HT1080 (cell line): ENCODE measurements around the gene ANXA9. TPM values are rescaled to one million over a fixed set of nuclear protein-coding genes. Genes with fewer than 3 reads are reported as not detected.

Experiments
- DNase-seq: peaks from one replicate; pipeline ENCODE4 v3.0.0-alpha.2; 2015; ENCODE audit warnings: low read depth
- total RNA-seq: library from RNA; depleted of rRNA; stranded (reverse); fragments of >200 nt; shearing (Covaris generic); gene quantifications from 2 replicates; pipeline ENCODE4 v1.2.3, GENCODE V29; 2014

ANXA9 gene
- total RNA-seq, 1 experiment from 2014 or later = 0.55 TPM

DNA sequence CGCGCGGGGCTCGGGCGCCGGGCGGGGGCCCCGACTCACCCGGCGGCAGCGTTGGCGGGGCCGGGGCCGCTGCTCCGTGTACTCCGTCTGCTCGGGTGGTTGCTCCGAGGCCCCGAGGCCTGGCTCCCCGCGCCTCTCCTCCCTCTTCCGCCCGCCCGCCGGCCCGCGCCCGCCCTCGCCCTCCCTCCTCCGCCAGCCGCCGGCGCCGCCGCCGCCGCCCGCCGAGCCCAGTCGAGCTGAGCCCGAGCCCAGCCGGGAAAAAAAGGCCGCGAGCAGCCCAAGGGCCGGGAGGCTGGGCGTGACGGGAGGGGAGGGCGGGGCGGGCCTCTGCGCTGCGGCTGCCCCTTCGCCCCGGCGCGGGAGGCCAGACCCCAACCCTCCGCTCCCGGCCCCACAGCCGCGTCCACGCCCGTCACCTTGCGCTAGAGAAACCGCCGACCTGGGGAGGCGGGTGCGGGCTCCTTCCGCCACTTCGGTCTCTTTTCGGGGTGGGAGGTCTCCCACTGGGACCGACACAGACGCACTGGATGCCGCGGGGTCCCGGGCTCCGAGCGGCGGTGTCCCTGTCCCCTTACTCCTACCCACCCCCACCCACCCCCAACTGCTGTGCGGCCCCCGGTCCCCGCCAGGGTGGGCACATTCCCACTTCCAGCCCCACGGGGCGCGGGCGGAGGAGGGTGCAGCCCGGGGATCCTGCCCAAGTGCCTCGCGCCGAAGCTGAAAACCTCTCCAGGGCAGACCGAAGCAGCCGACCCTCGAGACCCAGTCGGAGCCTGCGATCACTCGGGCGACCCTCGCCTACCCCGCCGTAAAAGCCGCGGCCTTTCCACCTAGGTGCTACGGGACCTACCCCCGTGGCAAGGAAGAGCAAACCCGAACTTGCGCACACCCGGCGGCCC is 7.3 kb upstream of the ANXA9 start, which contains the start of gene CERS2:
TSS of gene CERS2 (minus strand) at position 256 of the 899 bp plus-strand sequence. CDS start 5,745 bp downstream, outside the sequence.
- peak; percentile 36 for DNase-seq

DNA sequence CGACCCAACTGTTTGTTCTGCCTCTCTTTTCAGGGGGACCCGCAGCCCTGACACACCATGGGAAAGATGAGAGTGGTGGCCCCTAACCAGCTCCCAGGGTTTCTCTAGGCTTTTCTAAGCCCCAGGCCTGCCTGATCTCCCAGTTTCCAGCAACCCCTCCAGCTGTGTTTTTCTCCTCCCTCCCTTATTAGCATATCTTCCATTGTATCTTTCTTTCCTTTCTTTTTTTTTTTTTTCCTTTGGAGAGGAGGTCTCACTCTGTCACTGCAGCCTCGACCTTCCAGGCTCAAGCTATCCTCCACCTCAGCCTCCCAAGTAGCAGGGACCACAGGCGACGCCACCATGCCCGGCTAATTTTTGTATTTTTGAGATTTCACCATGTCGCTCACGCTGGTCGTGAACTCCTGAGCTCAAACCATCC is 5.7 kb upstream of the ANXA9 start:
- DNase-seq = no peak

- DNase-seq = peak; percentile 97
These were observed 5.0 kb upstream of the ANXA9 start for GRCh38 chr1:150976879-150977694.

- peak; percentile 78 for DNase-seq
These were observed 2.7 kb upstream of the ANXA9 start for GRCh38 chr1:150979092-150980056.

GRCh38 chr1:150981177-150981804 is 801 bp upstream of the ANXA9 start:
- peak; percentile 39 for DNase-seq

DNA sequence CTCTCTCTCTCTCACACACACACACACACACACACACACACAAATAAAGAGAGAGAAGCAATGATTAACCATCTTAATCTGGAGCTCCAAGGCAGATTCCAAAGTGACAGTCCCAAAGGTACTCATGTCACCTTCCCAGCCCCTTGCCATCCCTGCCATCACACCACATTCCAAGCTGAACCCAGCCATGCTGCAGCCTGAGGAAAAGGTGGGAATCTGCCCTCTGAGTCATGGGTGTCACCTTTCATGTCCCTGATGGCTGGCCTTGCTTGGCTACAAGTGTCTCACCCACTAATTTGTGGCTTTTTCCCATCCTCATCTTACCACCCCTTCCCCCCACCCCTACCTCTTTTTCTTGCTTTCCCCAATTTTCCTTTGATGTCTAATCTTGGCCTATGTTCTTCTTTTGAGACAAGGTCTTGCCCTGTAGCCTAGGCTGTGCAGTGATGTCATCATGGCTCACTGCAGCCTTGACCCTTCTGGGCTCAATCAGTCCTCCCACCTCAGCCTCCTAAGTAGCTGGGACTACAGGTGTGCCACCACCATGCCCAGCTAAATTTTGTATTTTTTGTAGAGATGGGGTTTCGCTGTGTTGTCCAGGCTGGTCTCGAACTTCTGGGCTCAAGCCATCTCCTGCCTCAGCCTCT is 3.2 kb downstream of the ANXA9 start:
- DNase-seq = no peak

DNA sequence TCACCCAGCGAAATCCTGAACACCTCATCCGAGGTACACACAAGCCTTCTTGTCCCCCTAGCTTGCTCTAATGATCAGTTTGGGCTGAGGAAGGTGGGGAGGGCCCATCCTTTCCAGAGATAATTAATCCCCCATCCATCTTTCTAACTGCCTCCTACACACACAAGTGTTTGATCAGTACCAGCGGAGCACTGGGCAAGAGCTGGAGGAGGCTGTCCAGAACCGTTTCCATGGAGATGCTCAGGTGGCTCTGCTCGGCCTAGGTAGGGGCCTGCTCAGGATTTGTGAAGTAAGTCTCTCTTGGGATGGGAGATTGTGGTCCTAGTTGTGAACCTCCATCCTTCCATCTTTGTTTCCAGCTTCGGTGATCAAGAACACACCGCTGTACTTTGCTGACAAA is 5.8 kb downstream of the ANXA9 start:
- no peak for DNase-seq

- no peak for DNase-seq
These were observed 10.5 kb downstream of the ANXA9 start for GRCh38 chr1:150992626-150993025.

GRCh38 chr1:150994248-150994647 is 12.2 kb downstream of the ANXA9 start:
- DNase-seq = no peak

- DNase-seq = no peak
These were observed 13.4 kb downstream of the ANXA9 start for GRCh38 chr1:150995460-150995859.

- no peak for DNase-seq
These were observed 13.8 kb downstream of the ANXA9 start for GRCh38 chr1:150995896-150996295.

- no peak for DNase-seq
These were observed 15.2 kb downstream of the ANXA9 start for GRCh38 chr1:150997126-150997872.

DNA sequence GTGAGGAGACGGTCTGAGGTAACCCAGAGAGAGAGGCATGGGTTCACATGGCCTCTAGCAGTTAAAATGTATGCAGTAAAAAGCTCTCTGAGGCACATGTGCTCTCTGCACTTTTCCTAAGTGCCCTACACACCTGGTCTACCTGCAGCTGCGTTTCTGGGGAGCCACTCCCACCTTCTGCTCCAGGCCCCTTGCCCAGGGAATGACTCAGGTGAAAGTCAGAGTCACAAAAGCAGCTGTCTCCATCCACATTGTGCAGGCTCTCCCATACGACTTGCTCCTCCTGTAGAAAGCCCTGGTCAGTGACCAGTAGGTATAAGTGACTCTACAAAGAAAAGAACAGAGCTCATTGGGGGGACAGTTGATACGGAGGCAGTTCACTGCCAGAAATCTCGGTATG is 15.9 kb downstream of the ANXA9 start:
- DNase-seq = no peak

- DNase-seq = peak; percentile 94
These were observed 17.1 kb downstream of the ANXA9 start for GRCh38 chr1:150999051-150999674.

DNA sequence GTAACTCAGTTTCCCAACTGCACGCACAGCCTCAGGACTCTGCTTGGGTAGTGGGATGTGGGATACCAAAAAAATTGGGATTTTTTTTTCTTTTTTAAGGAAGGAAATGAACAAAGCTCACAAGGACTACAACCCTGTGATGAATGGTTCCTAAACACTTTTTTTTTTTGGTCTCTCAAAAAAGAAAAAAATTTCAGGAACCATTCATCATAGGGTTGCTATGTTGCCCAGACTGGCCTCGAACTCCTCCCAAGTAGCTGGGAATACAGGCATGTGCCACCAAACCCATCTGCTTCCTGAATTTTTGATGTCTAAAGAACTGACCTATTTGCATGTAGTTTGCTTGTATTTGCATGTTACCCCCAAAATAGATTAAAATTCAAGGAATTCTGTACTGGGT is 17.8 kb downstream of the ANXA9 start:
- DNase-seq = no peak

DNA sequence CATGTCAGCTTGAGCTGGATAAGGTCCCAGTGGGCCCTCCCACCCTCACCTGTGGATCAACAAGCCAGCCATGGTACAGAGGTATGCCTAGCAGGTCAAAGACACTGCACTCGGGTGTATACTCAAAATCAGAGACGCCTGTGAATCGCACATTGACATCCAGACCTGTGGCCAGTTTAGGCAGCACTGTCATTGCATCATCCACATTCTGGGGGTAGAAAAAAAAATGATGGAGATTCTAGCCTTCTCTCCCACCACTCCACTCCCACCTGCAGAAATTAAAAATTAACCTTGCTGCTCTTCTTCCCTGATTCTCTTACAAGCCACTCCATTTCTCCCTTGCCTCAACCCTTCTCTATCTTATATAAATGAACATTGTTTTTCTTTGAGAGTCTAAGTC is 18.3 kb downstream of the ANXA9 start:
- DNase-seq = no peak

DNA sequence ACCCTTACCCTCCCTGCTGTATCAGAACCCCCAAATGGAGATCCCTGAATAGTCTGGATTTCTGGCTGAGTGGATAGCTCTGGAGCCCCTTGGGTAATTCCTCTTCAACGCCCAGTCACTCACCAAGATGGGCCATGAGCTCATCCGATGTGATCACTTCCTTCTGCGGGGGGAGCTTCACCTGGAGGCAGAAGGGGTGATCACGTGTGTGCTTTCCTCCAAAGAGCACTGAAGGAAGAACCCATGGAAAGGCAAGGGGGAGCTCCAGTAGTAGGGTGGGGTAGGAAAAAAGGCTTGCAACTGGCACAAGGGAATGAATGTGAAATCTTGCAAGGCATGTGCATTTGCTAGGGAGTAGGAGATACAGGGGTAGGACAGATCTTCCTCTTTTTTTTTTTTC is 19.5 kb downstream of the ANXA9 start:
- DNase-seq = peak; percentile 67

DNA sequence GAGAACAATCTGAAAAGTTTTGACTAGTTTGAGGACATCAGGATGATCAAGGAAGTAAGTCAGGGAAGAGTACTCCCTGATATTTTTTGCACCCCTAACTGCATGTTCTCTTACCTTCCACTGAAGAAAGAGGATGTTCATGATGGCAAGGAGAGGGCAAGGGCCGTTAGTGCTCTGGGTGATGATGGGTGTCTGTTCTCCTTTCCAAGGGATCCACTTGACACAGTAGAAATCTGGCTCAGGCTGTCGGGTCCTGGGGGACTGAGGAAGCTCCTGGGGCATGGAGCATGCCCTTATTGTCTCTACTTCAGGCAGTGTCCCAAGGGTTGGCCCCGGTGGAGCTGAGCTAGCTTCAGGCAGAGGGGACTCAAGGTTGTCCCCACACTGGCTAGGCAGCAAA is 20.0 kb downstream of the ANXA9 start:
- DNase-seq = no peak

GRCh38 chr1:151002611-151003010 is 20.5 kb downstream of the ANXA9 start:
- DNase-seq = no peak
